ENCODE data around the gene OAS1. TPM values are rescaled to one million over a fixed set of nuclear protein-coding genes. Genes with fewer than 3 reads are reported as not detected.
"Not testable (repeated sequence)": the region's sequence is repeated elsewhere in the genome, so short reads cannot be mapped to it uniquely, and the experiment has no call there.

The OAS1 gene
- total RNA-seq, 1 experiment from 2014 or later, result 490 TPM

DNA sequence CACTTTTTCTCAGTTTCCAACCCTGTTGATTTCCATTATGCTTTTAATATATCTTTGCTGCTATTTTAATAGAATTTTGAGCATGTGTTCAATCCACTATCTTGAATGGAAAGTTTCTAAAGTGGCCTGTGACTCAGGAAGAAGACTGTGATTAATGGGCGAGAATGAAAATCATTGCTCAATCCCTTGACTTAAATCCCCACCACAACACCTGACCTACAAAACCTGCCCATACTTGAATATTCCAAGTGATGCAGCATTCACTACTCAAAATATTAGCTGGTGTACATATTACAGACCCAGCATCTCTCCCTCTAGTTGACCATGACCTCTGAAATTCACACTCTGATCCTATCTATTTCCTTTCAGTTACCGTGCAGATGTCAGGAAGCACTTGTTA is 30.2 kb downstream of the OAS1 start:
- DNase-seq (ENCODE audit: low read depth), result peak; percentile 55

DNA sequence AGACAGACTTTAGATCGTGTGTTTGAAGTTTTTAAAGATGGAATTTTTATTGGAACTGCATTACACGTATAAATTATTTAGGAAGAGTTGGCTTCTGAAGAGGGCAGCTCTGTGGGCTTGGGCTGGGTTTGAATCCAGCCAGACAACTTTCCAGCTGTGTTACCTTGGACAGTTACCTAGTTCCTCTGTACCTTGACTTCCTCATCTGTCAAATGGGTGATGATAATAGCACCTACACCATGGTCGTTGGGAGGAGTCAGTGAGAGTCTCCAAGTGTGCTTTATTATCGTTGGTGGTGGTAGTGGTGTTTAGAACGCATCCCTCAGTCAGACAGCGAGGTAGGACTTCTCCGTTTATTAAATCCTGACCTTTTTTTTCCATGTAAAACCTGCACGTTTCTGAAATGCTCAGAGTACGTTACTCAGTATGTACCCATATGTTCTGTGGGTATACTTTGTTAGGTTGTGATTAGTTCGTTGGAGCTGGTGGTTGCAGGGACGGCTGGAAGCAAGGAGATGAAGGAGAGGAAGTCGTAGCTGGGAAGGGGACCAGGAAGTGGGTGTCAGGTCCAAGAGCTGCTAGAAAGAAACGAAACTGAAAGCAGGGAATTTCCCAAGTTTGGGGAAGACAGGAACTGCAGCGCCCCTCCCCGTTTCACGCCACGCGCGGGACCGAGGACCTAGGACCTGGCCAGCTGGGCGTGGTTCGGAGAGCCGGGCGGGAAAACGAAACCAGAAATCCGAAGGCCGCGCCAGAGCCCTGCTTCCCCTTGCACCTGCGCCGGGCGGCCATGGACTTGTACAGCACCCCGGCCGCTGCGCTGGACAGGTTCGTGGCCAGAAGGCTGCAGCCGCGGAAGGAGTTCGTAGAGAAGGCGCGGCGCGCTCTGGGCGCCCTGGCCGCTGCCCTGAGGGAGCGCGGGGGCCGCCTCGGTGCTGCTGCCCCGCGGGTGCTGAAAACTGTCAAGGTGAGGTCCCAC is 31.3 kb downstream of the OAS1 start, which contains the start of gene OAS3:
TSS of gene OAS3 (plus strand) at position 734 of the 979 bp plus-strand sequence. CDS start at position 791, 57 bp downstream.
- peak; percentile 99 for DNase-seq (ENCODE audit: low read depth)

DNA sequence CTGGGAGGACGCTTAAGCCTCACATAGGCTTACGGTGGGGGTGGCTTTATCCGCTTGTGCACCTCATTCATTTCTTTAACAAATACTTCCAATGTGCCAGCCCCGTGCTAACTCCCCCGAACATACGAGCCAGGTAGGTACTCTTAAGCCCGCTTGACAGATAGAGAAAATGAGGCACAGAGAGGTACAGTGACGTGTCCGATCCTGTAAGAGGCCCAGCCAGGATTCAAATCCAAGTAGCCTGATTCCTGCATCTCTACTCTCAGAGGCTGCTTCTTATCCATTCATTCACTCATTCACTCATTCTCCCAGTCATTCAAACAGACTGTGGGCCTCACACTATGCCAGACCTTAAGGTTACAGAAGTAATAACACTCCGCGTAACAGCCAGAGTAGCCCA is 32.0 kb downstream of the OAS1 start:
- DNase-seq (ENCODE audit: low read depth), result no peak

DNA sequence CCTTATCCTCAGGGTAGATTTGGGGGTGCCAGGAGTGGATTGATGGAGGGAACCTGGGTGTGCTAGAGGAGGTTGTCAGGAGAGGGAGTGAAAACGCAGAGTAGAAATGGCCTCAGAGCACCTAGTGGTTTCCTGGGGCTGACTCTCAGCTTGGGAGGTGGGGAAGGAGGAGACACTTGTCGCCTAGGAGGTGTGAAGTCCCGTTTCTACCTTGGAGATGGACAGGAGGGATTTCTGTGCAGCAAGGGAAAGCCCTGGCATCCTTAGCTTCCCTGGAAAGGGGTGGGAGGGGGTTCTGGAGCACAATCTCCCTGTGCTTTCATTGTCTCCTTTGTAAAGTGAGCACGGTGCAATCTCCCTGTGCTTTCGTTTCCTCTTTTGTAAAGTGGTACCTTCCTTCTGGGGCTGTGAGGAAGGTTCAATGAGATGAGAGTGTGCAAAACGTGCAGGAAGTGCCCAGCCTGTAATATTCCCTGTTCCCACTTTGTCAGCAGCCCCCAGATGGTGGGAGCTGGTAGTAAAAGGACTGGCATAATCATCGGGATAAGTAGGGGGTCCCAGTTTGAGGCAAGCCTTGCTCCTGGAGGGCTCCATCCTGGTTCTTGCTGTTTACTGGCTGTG is 33.1 kb downstream of the OAS1 start:
- no peak for DNase-seq (ENCODE audit: low read depth)

DNA sequence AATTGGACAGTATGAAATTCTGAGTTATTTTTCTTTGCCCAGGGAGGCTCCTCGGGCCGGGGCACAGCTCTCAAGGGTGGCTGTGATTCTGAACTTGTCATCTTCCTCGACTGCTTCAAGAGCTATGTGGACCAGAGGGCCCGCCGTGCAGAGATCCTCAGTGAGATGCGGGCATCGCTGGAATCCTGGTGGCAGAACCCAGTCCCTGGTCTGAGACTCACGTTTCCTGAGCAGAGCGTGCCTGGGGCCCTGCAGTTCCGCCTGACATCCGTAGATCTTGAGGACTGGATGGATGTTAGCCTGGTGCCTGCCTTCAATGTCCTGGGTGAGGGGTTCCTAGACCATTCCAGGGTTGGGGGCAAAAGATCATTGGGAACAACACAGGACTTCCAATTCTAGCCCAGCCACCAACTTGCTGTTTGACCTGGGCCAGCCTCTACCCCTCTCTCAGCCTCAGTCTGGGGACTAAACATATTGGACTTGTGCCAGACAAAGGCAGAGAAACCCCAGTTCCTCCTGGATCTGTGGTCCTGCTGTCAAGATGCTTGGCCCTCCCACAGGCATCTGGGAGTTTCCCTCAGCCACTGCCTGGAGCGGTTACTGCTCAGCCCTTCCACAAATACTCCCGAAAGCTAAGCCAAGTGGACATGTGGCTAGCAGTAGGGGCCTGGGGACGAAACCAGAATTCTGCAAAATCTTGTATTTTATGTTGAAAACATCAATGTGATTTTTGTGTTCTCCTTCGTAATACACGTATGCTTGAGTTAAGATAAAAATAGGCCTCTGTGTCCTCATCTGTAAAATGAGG is 35.0 kb downstream of the OAS1 start:
- DNase-seq (ENCODE audit: low read depth), result no peak

DNA sequence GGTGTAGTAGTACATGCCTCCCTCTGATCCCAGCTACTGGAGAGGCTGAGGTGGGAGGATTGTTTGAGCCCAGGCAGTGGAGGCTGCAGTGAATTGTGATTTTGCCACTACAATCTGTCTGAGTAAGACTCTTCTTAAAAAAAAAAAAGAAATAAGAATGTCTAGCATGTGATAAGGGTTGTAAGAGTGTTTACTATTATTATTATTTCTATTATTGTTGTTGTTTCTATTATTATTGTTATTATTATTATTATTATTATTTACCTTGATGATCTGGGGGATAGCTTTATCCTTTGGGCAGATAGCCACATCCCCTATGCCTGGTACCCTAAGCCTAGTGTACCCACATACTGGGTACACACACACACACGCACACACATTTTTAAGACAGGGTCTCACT is 35.8 kb downstream of the OAS1 start:
- no peak for DNase-seq (ENCODE audit: low read depth)

DNA sequence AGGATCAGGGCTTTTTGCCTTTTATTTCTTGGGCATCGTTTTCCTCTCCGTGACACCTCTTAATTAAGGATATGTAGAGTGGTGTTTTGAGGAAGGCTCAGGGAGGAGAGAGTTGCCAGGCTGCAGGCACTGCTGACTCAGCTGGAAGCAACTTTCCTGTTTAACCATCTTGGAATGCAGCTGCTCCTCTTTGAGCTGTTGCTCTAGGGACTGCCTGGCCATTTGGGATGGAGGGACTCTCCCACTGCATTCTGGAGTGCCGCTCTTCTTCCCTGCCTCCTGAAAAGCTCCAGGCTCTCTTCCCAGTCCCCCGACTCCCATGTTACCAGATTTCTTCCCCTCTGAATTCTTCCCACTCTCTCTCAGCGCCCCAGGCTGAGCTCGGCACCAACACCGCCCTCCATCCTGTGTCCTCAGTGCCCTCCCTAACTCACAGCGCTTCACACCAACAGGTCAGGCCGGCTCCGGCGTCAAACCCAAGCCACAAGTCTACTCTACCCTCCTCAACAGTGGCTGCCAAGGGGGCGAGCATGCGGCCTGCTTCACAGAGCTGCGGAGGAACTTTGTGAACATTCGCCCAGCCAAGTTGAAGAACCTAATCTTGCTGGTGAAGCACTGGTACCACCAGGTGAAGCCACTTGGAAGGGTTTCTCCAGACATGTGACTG is 37.4 kb downstream of the OAS1 start:
- no peak for DNase-seq (ENCODE audit: low read depth)

DNA sequence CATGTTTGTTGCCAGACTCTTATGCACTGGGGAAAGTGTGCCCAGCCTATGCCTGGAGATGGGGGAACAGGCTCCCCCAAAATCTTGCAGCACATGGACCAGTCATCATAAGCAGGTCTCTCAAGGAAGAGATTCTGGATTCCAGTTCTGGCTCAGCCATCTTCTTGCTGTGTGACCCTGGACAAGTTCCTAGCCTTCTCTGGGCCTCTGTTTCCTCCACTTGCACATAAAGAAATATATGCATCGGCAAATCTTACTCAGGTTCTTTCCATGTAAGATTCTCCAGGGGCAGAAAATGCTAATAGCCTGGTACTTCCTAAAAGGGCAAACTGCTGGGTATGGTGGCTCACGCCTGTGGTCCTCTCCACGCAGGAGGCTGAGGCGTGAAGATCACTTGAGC is 38.8 kb downstream of the OAS1 start:
- no peak for DNase-seq (ENCODE audit: low read depth)

DNA sequence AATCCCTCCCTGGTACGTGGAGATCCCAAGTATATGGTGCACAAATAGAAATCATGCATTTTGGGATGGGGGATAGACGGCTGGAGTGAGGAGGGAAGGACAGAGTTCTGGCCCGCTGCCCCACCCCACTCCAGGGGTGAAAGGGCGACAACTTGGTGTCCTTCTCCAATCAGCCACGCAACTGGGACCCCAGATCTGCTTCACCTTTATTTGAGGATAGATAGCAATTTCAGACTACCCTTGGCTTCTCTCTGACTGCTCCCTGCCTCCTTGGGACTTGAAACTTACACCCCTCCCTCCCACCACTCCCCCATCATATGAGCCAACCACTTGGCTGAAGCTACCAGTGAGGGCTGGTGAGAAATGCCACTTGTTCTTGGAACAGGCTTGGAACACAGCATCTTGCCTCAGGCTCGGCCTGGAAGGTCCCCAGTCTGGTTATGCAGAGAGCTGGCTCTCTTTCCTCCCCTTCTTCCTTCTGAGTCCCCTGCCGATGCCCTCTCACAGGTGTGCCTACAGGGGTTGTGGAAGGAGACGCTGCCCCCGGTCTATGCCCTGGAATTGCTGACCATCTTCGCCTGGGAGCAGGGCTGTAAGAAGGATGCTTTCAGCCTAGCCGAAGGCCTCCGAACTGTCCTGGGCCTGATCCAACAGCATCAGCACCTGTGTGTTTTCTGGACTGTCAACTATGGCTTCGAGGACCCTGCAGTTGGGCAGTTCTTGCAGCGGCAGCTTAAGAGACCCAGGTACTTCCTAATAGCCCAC is 39.7 kb downstream of the OAS1 start:
- DNase-seq (ENCODE audit: low read depth), result no peak

DNA sequence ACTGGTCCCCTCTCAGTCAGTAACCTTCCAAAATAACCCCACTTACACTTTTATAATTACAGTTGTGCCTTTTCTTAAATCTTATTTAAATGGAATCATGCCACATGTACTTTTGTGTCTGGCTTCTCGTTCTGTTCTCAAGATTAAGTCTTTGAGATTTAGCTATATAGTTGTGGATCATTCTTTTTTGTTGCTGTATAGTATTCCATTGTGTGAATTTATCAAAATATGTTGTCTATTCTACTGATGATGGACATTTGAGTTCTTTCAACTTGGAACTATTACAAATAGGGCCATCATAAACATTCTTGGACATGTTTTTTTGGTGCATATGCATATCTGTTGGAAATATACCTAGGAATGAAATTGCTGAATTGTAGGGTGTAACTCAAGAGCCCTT is 40.6 kb downstream of the OAS1 start:
- no peak for DNase-seq (ENCODE audit: low read depth)

DNA sequence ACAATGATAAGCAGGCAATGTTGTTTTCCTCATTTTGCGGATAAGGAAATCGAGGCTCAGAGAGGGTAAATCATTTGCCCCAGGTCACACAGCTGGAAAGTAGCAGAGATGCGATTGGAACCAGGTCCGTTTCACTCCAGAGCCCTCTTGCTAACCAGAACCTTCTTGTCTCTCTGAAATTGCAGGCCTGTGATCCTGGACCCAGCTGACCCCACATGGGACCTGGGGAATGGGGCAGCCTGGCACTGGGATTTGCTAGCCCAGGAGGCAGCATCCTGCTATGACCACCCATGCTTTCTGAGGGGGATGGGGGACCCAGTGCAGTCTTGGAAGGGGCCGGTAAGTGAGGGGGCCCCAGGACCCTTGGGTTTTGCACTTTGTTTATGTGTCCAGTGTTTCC is 41.0 kb downstream of the OAS1 start:
- no peak for DNase-seq (ENCODE audit: low read depth)

DNA sequence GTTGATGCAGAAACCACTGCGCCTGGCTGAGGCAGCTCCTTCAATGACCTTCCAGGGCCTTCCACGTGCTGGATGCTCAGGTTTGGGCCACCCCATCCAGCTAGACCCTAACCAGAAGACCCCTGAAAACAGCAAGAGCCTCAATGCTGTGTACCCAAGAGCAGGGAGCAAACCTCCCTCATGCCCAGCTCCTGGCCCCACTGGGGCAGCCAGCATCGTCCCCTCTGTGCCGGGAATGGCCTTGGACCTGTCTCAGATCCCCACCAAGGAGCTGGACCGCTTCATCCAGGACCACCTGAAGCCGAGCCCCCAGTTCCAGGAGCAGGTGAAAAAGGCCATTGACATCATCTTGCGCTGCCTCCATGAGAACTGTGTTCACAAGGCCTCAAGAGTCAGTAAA is 42.0 kb downstream of the OAS1 start:
- DNase-seq (ENCODE audit: low read depth), result no peak

DNA sequence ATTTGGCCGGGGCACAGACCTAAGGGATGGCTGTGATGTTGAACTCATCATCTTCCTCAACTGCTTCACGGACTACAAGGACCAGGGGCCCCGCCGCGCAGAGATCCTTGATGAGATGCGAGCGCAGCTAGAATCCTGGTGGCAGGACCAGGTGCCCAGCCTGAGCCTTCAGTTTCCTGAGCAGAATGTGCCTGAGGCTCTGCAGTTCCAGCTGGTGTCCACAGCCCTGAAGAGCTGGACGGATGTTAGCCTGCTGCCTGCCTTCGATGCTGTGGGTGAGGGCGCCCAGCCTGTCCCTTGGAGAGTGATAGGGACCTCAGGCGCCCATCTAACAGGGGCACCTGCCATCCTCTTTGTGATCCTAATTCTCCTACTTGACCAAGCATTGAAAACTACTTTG is 43.9 kb downstream of the OAS1 start:
- DNase-seq (ENCODE audit: low read depth), result no peak

DNA sequence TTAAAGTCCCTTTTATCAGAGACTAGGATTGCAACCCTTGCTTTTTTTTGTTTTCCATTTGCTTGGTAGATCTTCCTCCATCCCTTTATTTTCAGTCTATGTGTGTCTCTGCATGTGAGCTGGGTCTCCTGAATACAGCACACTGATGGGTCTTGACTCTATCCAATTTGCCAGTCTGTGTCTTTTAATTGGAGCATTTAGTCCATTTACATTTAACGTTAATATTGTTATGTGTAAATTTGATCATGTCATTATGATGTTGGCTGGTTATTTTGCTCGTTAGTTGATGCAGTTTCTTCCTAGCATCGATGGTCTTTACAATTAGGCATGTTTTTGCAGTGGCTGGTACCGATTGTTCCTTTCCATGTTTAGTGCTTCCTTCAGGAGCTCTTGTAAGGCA is 50.4 kb downstream of the OAS1 start:
- not testable (repeated sequence) for DNase-seq (ENCODE audit: low read depth)

DNA sequence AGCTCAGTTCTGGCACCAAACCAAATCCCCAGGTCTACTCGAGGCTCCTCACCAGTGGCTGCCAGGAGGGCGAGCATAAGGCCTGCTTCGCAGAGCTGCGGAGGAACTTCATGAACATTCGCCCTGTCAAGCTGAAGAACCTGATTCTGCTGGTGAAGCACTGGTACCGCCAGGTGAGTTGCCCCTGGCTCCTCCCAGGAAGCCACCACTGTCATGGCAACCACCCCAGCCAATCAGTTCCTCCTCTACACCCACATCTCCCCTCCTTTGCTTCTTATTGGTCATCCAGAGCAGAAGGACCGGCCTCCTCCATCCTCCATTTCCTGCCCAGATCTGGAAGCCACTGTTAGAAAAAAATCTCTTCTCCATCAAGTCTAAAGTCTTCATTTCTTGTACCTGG is 54.3 kb downstream of the OAS1 start:
- DNase-seq (ENCODE audit: low read depth), result peak; percentile 42

DNA sequence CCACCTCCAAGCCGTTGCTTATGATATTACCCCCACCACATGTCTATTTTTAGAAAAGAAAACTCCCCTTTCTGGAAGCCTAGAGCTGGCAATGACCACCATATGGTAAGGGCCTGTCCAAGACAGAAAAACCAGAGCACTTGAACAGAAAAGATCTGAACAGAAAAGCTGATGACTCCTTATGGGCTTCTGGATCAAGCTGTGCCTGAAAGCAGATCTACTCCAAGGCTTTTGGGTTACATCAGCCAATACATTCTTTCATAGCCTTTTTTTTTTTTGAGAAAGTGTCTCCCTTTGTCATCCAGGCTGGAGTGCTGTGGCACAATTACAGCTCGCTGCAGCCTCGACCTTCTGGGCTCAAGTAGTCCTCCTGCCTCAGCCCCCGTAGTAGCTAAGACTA is 54.8 kb downstream of the OAS1 start:
- no peak for DNase-seq (ENCODE audit: low read depth)

DNA sequence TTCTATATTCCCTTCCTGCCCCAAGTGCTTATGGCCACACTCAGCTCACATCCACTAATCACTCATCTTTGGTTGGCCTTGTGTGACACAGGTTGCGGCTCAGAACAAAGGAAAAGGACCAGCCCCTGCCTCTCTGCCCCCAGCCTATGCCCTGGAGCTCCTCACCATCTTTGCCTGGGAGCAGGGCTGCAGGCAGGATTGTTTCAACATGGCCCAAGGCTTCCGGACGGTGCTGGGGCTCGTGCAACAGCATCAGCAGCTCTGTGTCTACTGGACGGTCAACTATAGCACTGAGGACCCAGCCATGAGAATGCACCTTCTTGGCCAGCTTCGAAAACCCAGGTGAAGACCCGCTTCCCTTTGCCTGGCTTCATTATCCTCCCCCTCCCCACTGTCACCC is 55.8 kb downstream of the OAS1 start:
- no peak for DNase-seq (ENCODE audit: low read depth)

DNA sequence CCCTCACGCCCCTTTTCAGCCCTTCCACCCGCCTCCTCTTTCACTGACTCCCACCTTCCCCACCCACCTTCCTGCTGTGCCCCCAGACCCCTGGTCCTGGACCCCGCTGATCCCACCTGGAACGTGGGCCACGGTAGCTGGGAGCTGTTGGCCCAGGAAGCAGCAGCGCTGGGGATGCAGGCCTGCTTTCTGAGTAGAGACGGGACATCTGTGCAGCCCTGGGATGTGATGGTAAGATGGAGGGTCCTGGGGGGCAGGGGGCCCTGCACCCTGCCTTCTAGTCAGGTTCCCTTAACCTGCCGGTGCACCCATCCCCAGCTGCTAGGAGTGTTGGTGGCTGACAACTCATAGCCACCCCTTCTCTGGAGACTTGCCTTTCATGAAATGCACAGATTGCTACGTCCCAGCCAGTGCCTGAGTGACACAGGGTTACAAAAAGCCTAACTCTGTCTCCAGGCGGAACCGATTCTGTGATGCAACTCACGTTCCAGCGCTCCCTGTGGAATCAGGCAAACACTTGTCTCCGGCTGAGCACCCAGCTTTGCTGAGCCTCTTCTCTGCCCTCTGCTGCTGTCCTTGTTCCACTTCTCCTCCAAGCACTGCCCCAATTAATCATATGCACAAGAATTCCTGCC is 56.6 kb downstream of the OAS1 start:
- DNase-seq (ENCODE audit: low read depth), result no peak

DNA sequence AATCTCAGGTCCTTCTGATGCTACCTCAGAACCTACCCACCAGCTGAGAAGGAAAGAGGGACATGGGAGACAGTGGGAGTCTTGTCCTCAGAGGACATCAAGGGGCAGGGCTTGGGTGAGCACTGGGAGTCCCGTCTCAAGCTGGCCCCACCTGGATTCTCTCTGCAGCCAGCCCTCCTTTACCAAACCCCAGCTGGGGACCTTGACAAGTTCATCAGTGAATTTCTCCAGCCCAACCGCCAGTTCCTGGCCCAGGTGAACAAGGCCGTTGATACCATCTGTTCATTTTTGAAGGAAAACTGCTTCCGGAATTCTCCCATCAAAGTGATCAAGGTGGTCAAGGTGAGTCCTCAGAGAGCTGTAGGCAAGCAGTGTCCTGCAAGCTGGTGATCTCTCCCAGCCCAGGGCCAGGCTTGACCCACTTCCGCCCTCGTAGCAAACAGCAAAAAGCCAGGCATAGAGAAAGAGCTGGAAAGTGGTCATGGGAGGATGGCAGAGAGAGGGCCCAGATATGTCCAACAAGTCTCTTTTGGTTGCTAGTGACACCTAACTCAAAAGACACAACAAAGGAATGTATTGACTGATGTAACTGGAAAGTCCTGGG is 57.4 kb downstream of the OAS1 start:
- no peak for DNase-seq (ENCODE audit: low read depth)

DNA sequence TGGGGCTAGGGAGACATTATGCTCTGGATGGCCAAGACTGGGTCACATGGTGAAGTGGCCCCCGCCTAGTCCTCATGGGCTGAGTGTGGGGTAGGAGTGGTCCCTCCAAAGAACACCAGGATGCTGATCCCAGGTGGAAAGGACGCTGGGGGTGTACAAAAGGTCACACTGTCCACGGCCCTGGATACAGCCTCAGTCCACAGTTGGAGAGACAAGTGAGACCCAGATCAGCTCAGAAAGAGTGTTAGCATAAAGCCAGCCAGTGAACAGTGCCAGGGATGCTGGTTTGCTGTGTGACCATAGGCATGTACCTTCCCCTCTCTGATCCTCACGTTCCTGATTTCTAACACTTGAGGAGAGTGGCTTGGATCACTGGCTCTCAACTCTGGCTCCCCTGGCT is 58.2 kb downstream of the OAS1 start:
- no peak for DNase-seq (ENCODE audit: low read depth)

Data from M059J (cell line).